H1 (cell line): ENCODE results near the gene DTD1. TPM values are rescaled to one million over a fixed set of nuclear protein-coding genes. Genes with fewer than 3 reads are reported as not detected.

Experiments
- CHD1 ChIP-seq: IDR thresholded peaks from 2 replicates; pipeline ENCODE4 v1.6.1; 2012; ENCODE audit warnings: low read depth, low read length, improper control_type of control experiment
- JUND ChIP-seq: IDR thresholded peaks from 2 replicates; pipeline ENCODE4 v1.6.1; 2011; ENCODE audit warnings: mild to moderate bottlenecking, improper control_type of control experiment, low read length
- POLR2A ChIP-seq, 2 experiments: IDR thresholded peaks; 1 replicate in 1 of 2; 2 replicates in 1 of 2; pipeline ENCODE4 v1.6.1; 2011; ENCODE audit warnings: low read depth in 2 of 2, low read length in 2 of 2, mild to moderate bottlenecking in 2 of 2; ENCODE audit errors: control extremely low read depth in 1 of 2
- SP2 ChIP-seq: IDR thresholded peaks from 2 replicates; pipeline ENCODE4 v1.6.1; 2012; ENCODE audit warnings: mild to moderate bottlenecking, low read length, inconsistent platforms
- polyA plus RNA-seq, 7 experiments: library from polyadenylated mRNA; depleted of rRNA in 3 of 7; stranded (reverse) in 5 of 7; unstranded in 2 of 7; fragments of >200 nt in 5 of 7; fragments of 200-250 nt in 2 of 7; gene quantifications; 1 replicate in 5 of 7; 2 replicates in 1 of 7; 4 replicates in 1 of 7; pipeline versions ENCODE4 v1.2.1 to v1.2.3, GENCODE V29; 2011 to 2013; ENCODE audit warnings: missing spikeins in 2 of 7, mixed read lengths in 2 of 7
- total RNA-seq: library from RNA; stranded (reverse); fragmentation: NEBNext Ultra II Directional; extraction: Animal tissue kit (Norgen Biotek cat#: 25700); gene quantifications from 2 replicates; pipeline ENCODE4 v1.2.1, GENCODE V29; 2021
- TF ChIP-seq, protein P1 (sequence below), 3 experiments: IDR thresholded peaks; 1 replicate in 2 of 3; 2 replicates in 1 of 3; pipeline versions ENCODE4 v1.5.1 to v1.6.1; 2011; ENCODE audit warnings: low read length in 3 of 3, mild to moderate bottlenecking in 3 of 3, inconsistent platforms in 2 of 3, low read depth in 1 of 3, moderate library complexity in 1 of 3; ENCODE audit not compliant: insufficient read depth in 1 of 3; ENCODE audit errors: control extremely low read depth in 1 of 3
- TF ChIP-seq, protein P2 (sequence below): IDR thresholded peaks from 2 replicates; pipeline ENCODE4 v1.6.1; 2012; ENCODE audit warnings: inconsistent platforms

DTD1 gene
- total and polyA plus RNA-seq, 2 of the 8 experiments (the other 6 are each of a cell fraction or from before 2014, with no cell fraction given) = 49.7 to 66.6 TPM

DNA sequence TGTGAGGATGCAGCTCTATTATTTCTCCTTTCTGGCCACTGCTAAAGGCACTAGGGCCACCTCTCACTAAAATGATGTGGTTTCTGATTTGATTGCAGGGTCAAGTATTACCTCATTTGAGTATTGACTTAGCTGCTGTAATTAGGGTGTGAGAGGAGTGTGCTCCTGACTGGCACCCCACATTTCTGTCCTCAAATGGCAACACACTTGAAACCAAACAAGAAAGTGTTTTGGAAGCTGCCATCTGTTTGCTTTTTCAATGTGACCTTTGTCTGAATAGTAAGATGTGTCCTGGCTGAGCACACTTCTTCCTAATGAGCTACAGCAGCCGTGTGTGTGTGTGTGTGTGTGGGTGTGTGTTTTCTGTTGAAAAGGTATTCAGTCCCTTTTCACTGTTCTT lies 162.9 kb downstream of the DTD1 start (continued):
- TF ChIP-seq, protein P1, sequence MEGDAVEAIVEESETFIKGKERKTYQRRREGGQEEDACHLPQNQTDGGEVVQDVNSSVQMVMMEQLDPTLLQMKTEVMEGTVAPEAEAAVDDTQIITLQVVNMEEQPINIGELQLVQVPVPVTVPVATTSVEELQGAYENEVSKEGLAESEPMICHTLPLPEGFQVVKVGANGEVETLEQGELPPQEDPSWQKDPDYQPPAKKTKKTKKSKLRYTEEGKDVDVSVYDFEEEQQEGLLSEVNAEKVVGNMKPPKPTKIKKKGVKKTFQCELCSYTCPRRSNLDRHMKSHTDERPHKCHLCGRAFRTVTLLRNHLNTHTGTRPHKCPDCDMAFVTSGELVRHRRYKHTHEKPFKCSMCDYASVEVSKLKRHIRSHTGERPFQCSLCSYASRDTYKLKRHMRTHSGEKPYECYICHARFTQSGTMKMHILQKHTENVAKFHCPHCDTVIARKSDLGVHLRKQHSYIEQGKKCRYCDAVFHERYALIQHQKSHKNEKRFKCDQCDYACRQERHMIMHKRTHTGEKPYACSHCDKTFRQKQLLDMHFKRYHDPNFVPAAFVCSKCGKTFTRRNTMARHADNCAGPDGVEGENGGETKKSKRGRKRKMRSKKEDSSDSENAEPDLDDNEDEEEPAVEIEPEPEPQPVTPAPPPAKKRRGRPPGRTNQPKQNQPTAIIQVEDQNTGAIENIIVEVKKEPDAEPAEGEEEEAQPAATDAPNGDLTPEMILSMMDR (IDR thresholded peaks at IDR 0.05; ENCODE audit: control extremely low read depth in 1 of 3, insufficient read depth in 1 of 3, low read depth in 1 of 3, low read length in 3 of 3) = no peak
- TF ChIP-seq, protein P2, sequence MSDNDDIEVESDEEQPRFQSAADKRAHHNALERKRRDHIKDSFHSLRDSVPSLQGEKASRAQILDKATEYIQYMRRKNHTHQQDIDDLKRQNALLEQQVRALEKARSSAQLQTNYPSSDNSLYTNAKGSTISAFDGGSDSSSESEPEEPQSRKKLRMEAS = no peak
- TF ChIP-seq POLR2A (IDR thresholded peaks at IDR 0.05; ENCODE audit: control extremely low read depth in 1 of 2, low read depth in 2 of 2, low read length in 2 of 2) = no peak
- TF ChIP-seq JUND = no peak
- no peak for TF ChIP-seq SP2
- no peak for TF ChIP-seq CHD1
- TF ChIP-seq, all 59 proteins: peak for 0
